Measurements from ENCODE around the gene SPSB1.

SPSB1 gene

GRCh38 chr1:9292361-9293240 is at the start of gene SPSB1:
SPSB1 (plus strand) TSS chr1:9292894; CDS start chr1:9355892, 62,998 bp downstream.
- peak in 1 of 2 donors; percentile 51 for DNase-seq (ENCODE audit: low read depth in 2 of 2)

GRCh38 chr1:9243066-9243739 is 49.5 kb upstream of the SPSB1 start:
- DNase-seq (ENCODE audit: low read depth in 2 of 2), result no peak

- DNase-seq (ENCODE audit: low read depth in 2 of 2), result no peak
Measured at GRCh38 chr1:9244501-9245229, 48.0 kb upstream of the SPSB1 start.

- no peak for DNase-seq (ENCODE audit: low read depth in 2 of 2)
Measured at GRCh38 chr1:9245230-9245619, 47.5 kb upstream of the SPSB1 start.

- DNase-seq (ENCODE audit: low read depth in 2 of 2), result no peak
Measured at GRCh38 chr1:9245661-9246060, 47.0 kb upstream of the SPSB1 start.

- no peak for DNase-seq (ENCODE audit: low read depth in 2 of 2)
Measured at GRCh38 chr1:9246215-9246614, 46.5 kb upstream of the SPSB1 start.

- no peak for DNase-seq (ENCODE audit: low read depth in 2 of 2)
Measured at GRCh38 chr1:9246841-9247785, 45.6 kb upstream of the SPSB1 start.

GRCh38 chr1:9247894-9248293 is 44.8 kb upstream of the SPSB1 start:
- no peak for DNase-seq (ENCODE audit: low read depth in 2 of 2)

- no peak for DNase-seq (ENCODE audit: low read depth in 2 of 2)
Measured at GRCh38 chr1:9248341-9249262, 44.1 kb upstream of the SPSB1 start.

- no peak for DNase-seq (ENCODE audit: low read depth in 2 of 2)
Measured at GRCh38 chr1:9249263-9249533, 43.5 kb upstream of the SPSB1 start.

GRCh38 chr1:9249534-9250410 is 42.9 kb upstream of the SPSB1 start:
- peak; percentile 24 to 38 for DNase-seq (ENCODE audit: low read depth in 2 of 2)

- DNase-seq (ENCODE audit: low read depth in 2 of 2), result no peak
Measured at GRCh38 chr1:9250411-9251381, 42.0 kb upstream of the SPSB1 start.

- no peak for DNase-seq (ENCODE audit: low read depth in 2 of 2)
Measured at GRCh38 chr1:9251501-9251900, 41.2 kb upstream of the SPSB1 start.

- no peak for DNase-seq (ENCODE audit: low read depth in 2 of 2)
Measured at GRCh38 chr1:9253004-9253403, 39.7 kb upstream of the SPSB1 start.

GRCh38 chr1:9253453-9254105 is 39.1 kb upstream of the SPSB1 start:
- no peak for DNase-seq (ENCODE audit: low read depth in 2 of 2)

GRCh38 chr1:9256332-9256731 is 36.4 kb upstream of the SPSB1 start:
- no peak for DNase-seq (ENCODE audit: low read depth in 2 of 2)

- DNase-seq (ENCODE audit: low read depth in 2 of 2), result no peak
Measured at GRCh38 chr1:9257851-9258250, 34.8 kb upstream of the SPSB1 start.

- no peak for DNase-seq (ENCODE audit: low read depth in 2 of 2)
Measured at GRCh38 chr1:9258629-9259028, 34.1 kb upstream of the SPSB1 start.
